ENCODE measurements around the gene MEN1.

Gene MEN1

DNA sequence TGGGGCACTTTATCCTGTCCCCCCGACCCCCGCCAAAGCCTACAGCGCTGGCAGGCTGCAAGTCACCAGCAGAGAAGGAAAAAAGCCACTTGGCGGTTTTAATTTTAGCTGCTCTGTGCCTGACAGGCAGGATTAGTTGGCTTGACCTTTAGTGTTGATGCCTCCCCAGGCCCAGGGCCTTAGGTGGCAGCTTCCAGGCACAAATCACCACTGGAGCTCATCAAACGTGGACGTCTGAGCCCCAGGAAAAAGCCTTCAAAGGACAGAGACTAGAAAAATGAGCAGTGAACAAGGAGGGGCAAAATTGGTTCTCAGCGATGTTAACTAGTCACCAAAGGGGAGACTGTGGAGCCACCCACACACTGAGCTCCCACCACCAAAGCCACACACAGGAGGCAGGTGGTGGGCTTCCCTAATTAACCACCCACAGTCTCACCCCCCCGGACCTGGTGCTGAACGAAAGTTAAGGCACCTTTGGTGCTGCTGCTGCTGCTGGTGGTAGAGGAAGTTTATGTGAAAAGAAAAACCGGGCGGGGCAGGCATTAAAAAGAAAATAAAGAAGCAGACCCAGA, 46.2 kb downstream of the MEN1 start:
- DNase-seq (ENCODE audit: low read depth) = no peak
- H3K4me3 ChIP-seq (replicated peaks; ENCODE audit: low read depth, low read length) = no peak overlapping the region
- TF ChIP-seq, protein P1, sequence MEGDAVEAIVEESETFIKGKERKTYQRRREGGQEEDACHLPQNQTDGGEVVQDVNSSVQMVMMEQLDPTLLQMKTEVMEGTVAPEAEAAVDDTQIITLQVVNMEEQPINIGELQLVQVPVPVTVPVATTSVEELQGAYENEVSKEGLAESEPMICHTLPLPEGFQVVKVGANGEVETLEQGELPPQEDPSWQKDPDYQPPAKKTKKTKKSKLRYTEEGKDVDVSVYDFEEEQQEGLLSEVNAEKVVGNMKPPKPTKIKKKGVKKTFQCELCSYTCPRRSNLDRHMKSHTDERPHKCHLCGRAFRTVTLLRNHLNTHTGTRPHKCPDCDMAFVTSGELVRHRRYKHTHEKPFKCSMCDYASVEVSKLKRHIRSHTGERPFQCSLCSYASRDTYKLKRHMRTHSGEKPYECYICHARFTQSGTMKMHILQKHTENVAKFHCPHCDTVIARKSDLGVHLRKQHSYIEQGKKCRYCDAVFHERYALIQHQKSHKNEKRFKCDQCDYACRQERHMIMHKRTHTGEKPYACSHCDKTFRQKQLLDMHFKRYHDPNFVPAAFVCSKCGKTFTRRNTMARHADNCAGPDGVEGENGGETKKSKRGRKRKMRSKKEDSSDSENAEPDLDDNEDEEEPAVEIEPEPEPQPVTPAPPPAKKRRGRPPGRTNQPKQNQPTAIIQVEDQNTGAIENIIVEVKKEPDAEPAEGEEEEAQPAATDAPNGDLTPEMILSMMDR (IDR thresholded peaks at IDR 0.05; ENCODE audit: low read length, missing control alignments) = no peak

DNA sequence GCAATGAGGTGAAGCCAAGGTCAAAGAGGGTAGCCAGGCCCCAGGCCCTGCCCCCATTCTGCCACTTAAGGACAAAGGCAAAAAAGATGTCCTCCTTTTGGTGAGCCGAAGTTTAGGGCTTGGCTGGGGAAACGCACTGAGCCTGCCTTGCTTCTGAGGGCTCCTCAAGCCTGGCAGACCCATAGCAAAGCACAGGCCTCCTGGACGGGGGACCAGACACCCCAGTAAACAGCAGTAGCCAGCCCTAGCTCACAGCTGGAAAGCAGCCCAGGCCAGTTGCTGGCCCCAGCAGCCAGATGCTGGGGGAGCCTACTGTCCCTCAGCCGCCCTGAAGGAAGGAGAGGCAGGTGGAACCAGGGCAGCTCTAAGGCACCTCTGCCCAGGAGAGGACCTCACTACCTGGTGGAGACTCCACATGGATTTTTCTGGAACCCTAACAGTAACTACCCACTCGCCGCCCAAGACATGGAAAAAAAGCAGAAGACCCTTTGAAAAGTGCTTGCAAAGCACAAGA, 46.8 kb downstream of the MEN1 start:
- H3K4me3 ChIP-seq (replicated peaks; ENCODE audit: low read depth, low read length) = no peak overlapping the region
- DNase-seq (ENCODE audit: low read depth) = no peak
- TF ChIP-seq, protein P1 (IDR thresholded peaks at IDR 0.05; ENCODE audit: low read length, missing control alignments) = no peak

DNA sequence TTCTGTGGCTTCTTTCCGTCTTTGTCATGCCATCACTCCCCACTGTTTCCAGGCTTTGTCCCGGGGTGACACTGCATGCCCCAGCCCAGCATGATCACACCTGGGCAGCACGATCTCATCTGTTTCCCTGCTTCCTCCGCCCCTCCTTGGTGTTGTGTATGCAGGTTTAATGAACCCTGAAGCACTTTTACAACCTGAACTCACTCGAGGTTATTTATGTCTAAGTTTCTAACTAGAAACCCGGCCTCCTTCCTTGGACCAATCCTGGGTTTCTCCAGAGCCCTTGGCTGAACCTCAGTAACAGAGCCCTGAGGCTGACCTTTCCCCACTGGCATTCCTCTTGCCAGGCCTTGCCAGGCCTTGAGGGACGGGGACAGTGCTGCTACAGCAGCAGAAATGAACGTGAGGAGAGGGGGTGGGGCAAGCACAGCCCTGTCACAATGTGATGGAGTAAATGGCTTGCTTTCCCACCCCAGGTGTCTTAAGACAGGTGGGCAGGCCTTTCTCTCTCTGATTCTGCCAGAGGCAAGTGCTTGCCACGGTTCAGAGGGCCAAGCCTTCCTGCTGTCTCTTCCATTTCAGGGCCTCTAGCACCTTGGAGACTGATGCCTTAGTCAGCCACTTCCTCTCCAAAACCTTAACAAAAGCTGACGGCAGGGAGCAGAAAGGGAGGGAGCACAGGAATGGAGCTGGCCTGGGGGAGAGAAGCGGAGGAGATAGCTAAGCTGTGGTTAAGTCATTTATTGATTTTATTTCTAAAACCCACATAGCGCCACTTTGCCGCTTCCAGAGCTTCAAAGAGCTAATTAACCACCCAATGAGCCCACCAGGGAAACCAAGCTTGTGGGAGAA, 47.5 kb downstream of the MEN1 start:
- DNase-seq (ENCODE audit: low read depth) = peak; percentile 82
- no peak overlapping the region for H3K4me3 ChIP-seq (replicated peaks; ENCODE audit: low read depth, low read length)
- TF ChIP-seq, protein P1 (IDR thresholded peaks at IDR 0.05; ENCODE audit: low read length, missing control alignments) = no peak

DNA sequence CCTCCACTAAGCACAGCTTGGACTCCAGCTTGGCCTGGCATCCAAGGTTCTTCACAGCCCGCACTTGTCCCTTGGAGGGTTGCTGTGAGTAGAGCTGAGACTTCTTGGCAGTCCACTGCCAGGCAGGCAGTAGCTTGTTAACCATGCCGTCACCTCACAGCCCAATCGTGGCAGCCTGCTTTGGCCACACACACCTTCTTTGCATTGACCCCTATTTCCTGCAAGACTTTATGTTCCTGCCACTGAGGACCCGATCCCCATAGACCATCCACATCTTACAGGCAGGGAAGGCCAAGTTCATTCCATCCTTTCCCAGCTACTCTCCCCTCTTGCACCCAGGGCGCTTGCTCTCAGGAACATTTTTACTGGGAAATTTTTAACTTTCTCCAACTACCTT, 48.1 kb downstream of the MEN1 start:
- no peak overlapping the region for H3K4me3 ChIP-seq (replicated peaks; ENCODE audit: low read depth, low read length)
- DNase-seq (ENCODE audit: low read depth) = no peak
- TF ChIP-seq, protein P1 (IDR thresholded peaks at IDR 0.05; ENCODE audit: low read length, missing control alignments) = no peak

DNA sequence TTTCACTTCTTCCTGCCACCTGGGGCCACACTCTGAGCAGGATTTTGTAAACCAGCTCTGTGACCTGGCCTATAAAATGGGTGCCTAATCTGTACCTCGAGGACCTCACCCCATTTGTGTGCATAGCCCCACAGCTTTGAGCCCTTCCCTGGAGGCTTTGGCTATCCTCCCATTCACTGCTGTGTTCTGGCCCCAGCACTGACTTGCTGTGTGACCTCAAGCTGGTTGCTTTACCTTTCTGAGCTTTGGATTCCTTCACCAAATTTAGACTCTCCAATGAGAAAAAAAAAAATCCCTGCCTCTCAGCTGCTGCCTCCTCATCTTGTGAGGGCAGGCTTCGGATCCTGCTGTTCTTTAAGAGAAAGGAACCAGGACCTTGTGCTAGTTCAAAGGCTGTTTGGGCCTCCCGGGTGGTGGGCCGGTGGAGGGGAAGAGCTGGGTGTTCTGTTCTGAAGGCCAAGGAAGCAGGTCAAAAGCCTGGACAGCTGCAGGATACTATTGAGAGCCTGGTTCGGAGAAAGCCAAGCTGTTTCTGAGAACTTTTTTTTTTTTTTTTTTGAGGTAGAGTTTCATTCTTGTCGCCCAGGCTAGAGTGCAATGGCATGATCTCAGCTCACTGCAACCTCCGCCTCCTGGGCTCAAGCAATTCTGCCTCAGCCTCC, 49.5 kb downstream of the MEN1 start:
- no peak for DNase-seq (ENCODE audit: low read depth)
- no peak overlapping the region for H3K4me3 ChIP-seq (replicated peaks; ENCODE audit: low read depth, low read length)
- TF ChIP-seq, protein P1 (IDR thresholded peaks at IDR 0.05; ENCODE audit: low read length, missing control alignments) = no peak

DNA sequence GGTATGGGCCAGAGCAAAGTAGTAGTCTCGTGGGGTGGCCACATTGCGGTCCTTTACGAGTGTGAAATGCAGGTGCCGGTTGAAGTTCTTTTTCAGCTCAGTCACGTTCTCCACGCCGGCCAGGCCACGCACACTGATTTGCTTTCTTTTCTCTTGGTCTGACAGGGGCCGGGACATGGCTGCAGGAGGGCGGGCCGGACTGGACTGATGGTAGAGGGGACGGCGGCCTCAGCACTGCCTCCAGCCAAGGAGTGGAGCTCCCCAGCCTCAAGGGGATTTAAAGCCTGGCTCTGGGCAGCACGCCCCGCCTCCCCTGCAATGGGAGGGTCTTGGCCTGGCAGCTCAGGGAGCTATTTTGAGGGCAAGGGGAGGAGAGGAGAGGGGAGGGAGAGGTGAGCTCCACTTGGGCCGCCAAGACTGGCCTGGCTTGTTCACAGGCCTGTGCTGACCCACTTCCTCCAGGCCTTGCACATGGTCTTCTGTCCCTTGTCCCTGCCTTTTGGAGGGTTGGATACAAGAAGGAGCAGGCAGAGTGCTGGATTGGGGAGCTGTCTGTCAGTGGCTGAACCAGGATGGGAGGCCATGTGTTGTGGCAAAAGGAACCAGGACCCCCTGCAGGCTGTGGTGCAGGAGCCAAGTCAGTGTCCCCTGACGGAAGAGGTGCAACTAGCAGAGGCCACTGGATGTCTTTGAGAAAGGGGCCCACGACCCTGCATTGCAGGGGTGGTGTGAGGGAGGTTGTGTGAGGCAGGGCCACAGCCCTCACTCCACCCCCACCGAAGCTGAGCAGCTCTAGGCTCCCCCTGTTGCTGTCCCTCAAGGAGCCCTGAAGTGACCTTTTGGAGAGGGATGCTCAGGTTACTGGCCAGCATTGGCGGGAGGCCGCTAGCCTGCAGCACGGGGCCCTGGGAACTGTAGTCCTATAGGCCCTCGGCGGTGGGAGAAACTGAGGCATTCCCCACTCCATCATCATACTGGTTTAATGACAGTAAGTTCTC, 50.3 kb downstream of the MEN1 start, which contains the start of gene PYGM:
Gene PYGM (minus strand): TSS at position 253 of the 998 bp plus-strand sequence. CDS start 76 bp downstream, at position 177.
- peak; percentile 60 for DNase-seq (ENCODE audit: low read depth)
- no peak within 1 kb of the TSS for H3K4me3 ChIP-seq (replicated peaks; ENCODE audit: low read depth, low read length)
- TF ChIP-seq, protein P1 (IDR thresholded peaks at IDR 0.05; ENCODE audit: low read length, missing control alignments) = no peak
